Endothelial cell of umbilical vein (primary cell): ENCODE results near the gene GNAS. TPM values are rescaled to one million over a fixed set of nuclear protein-coding genes. Genes with fewer than 3 reads are reported as not detected.
A peak's percentile ranks its signal among the peaks of the same experiment; 100 is the strongest.

Experiments
- BruUV-seq: library from RNA; stranded (reverse); fragments of 400-500 nt; replicated peaks from 2 replicates; lab custom pipeline; 2021; lab: Mats Ljungman, UMichigan
- CTCF ChIA-PET: fragments of 300-600, 350-600 bp; sonication (Branson Sonifier 250); formaldehyde crosslinking; loops from one replicate; lab custom pipeline; 2021; ENCODE audit warnings: antibody characterized with exemption, inconsistent platforms; lab: Charles Lee
- POLR2A ChIA-PET: fragments of 300-600, 350-600 bp; sonication (Branson Sonifier 250); formaldehyde crosslinking; loops from one replicate; lab custom pipeline; 2021; ENCODE audit warnings: antibody characterized with exemption, inconsistent platforms; lab: Charles Lee
- DNase-seq: peaks from one replicate; pipeline ENCODE4 v3.0.0-alpha.2; 2011; ENCODE audit warnings: low read depth, low spot score
- FAIRE-seq: peaks from 2 replicates; lab custom pipeline; 2011; peaks lifted over from hg19 to GRCh38; lab: Jason Lieb, UNC
- H2AFZ ChIP-seq: 2 replicates; pipeline ENCODE4 v1.6.0; 2012; ENCODE audit warnings: low read depth, low read length, control low read depth, inconsistent platforms
- H3K27ac ChIP-seq: 2 replicates; pipeline ENCODE4 v1.5.1; 2011; ENCODE audit warnings: low read depth, mild to moderate bottlenecking, control low read depth, low read length, moderate library complexity; ENCODE audit not compliant: insufficient read depth
- H3K27me3 ChIP-seq, 2 experiments: 2 replicates each; pipeline versions ENCODE4 v1.6.0 to v1.6.1; 2011; ENCODE audit warnings: low read length in 2 of 2, mixed read lengths in 1 of 2; ENCODE audit not compliant: control insufficient read depth in 2 of 2, insufficient read depth in 2 of 2
- H3K36me3 ChIP-seq, 2 experiments: 2 replicates in 1 of 2; 3 replicates in 1 of 2; pipeline ENCODE4 v1.5.1; 2011; ENCODE audit warnings: low read length in 2 of 2, mild to moderate bottlenecking in 1 of 2, moderate library complexity in 1 of 2; ENCODE audit not compliant: control insufficient read depth in 2 of 2, insufficient read depth in 2 of 2; ENCODE audit errors: extremely low read depth in 1 of 2
- H3K4me1 ChIP-seq: 3 replicates; pipeline ENCODE4 v1.5.1; 2011; ENCODE audit warnings: mild to moderate bottlenecking, low read length; ENCODE audit not compliant: control insufficient read depth, insufficient read depth; ENCODE audit errors: extremely low read depth
- H3K4me2 ChIP-seq: 2 replicates; pipeline ENCODE4 v1.6.1; 2011; ENCODE audit warnings: low read length, control low read depth, mixed read lengths; ENCODE audit not compliant: insufficient read depth
- H3K4me3 ChIP-seq, 3 experiments: fragments of 200-600 bp in 1 of 3; sonication (generic), shearing (Covaris generic) in 1 of 3; replicated peaks in 1 of 3; 2 replicates each; pipeline ENCODE4 v1.5.1; 2011 to 2016; ENCODE audit warnings: control low read depth in 3 of 3, low read length in 3 of 3, mild to moderate bottlenecking in 2 of 3, inconsistent platforms in 1 of 3, low read depth in 1 of 3, moderate library complexity in 1 of 3; ENCODE audit not compliant: insufficient read depth in 1 of 3
- H3K79me2 ChIP-seq: 2 replicates; pipeline ENCODE4 v1.6.0; 2012; ENCODE audit warnings: low read length, inconsistent platforms; ENCODE audit not compliant: control insufficient read depth, insufficient read depth
- H3K9ac ChIP-seq: replicated peaks from 2 replicates; pipeline ENCODE3; 2011; ENCODE audit warnings: low read length, control low read depth; ENCODE audit not compliant: insufficient read depth; ENCODE audit errors: extremely low read depth
- H3K9me1 ChIP-seq: replicated peaks from 3 replicates; pipeline ENCODE4 v1.6.0; 2011; ENCODE audit warnings: mild to moderate bottlenecking, low read length; ENCODE audit not compliant: control insufficient read depth, insufficient read depth; ENCODE audit errors: extremely low read depth
- H3K9me3 ChIP-seq: replicated peaks from 2 replicates; pipeline ENCODE4 v1.5.1; 2012; ENCODE audit warnings: low read length, inconsistent platforms; ENCODE audit not compliant: control insufficient read depth, insufficient read depth
- H4K20me1 ChIP-seq: replicated peaks from 2 replicates; pipeline ENCODE3; 2011; ENCODE audit warnings: mild to moderate bottlenecking, low read length; ENCODE audit not compliant: control insufficient read depth, insufficient read depth; ENCODE audit errors: extremely low read depth
- EZH2 ChIP-seq: IDR thresholded peaks from 2 replicates; pipeline ENCODE4 v1.6.1; 2012; ENCODE audit warnings: borderline replicate concordance, low read depth, mild to moderate bottlenecking, moderate library complexity, low read length, inconsistent platforms; ENCODE audit not compliant: severe bottlenecking
- FOS ChIP-seq: IDR thresholded peaks from 2 replicates; pipeline ENCODE4 v1.6.1; 2011; ENCODE audit warnings: mild to moderate bottlenecking, low read length, moderate library complexity, borderline replicate concordance; ENCODE audit not compliant: insufficient read depth
- GATA2 ChIP-seq: IDR thresholded peaks from 2 replicates; pipeline ENCODE4 v1.7.0; 2011; ENCODE audit warnings: low read depth, mild to moderate bottlenecking, moderate library complexity, mixed read lengths, low read length; ENCODE audit not compliant: insufficient read length, insufficient read depth
- JUN ChIP-seq: IDR thresholded peaks from 2 replicates; pipeline ENCODE4 v1.6.1; 2011; ENCODE audit warnings: borderline replicate concordance, low read depth; ENCODE audit not compliant: insufficient read length, insufficient read depth
- MYC ChIP-seq: IDR thresholded peaks from one replicate; pipeline ENCODE4 v1.6.1; 2011; ENCODE audit warnings: mild to moderate bottlenecking, low read depth, low read length
- POLR2A ChIP-seq: IDR thresholded peaks from 2 replicates; pipeline ENCODE4 v1.6.1; 2012; ENCODE audit warnings: low read depth, mild to moderate bottlenecking, control low read depth, low read length
- POLR2AphosphoS5 ChIP-seq: IDR thresholded peaks from 2 replicates; pipeline ENCODE4 v1.6.1; 2012; ENCODE audit warnings: low read depth, mild to moderate bottlenecking, control low read depth, low read length, moderate library complexity; ENCODE audit not compliant: insufficient read depth
- dilution Hi-C: fragments of 300-500 bp; cut with MboI; formaldehyde crosslinking; loops from one replicate; pipeline ENCODE4 v1.15.0; 2019; ENCODE audit warnings: low sequenced_read_pairs; ENCODE audit not compliant: extremely low pct_ligation_motif_present
- intact Hi-C: fragments of 100-400 bp; cut with micrococcal nuclease; formaldehyde crosslinking; loops from one replicate; pipeline ENCODE4 v1.10.0; 2022
- polyA plus RNA-seq, 4 experiments: library from polyadenylated mRNA; depleted of rRNA in 3 of 4; stranded (reverse) in 3 of 4; unstranded in 1 of 4; fragments of >200 nt; gene quantifications; 2 replicates each; pipeline versions ENCODE4 v1.2.1 to v1.2.3, GENCODE V29; 2011 to 2012; ENCODE audit warnings: missing spikeins in 1 of 4
- total RNA-seq: library from RNA; stranded (reverse); gene quantifications from 2 replicates; pipeline ENCODE4 v1.2.3, GENCODE V29; 2021
- TF ChIP-seq, protein P1 (sequence below), 2 donors: IDR thresholded peaks; 1 replicate in 1 of 2; 2 replicates in 1 of 2; pipeline ENCODE4 v1.5.1; 2011; ENCODE audit warnings: low read length in 2 of 2, mild to moderate bottlenecking in 2 of 2, moderate library complexity in 2 of 2, control low read depth in 1 of 2, inconsistent platforms in 1 of 2, low read depth in 1 of 2; ENCODE audit not compliant: insufficient read depth in 1 of 2; ENCODE audit errors: extremely low read depth in 1 of 2
- TF ChIP-seq, protein P2 (sequence below): IDR thresholded peaks from 2 replicates; pipeline ENCODE4 v1.6.1; 2011; ENCODE audit not compliant: insufficient read depth, insufficient read length

GNAS gene
- total and polyA plus RNA-seq, 2 donors (not counting 3 experiments of a cell fraction or from before 2014, with no cell fraction given) = 1,141 to 1,882 TPM

DNA sequence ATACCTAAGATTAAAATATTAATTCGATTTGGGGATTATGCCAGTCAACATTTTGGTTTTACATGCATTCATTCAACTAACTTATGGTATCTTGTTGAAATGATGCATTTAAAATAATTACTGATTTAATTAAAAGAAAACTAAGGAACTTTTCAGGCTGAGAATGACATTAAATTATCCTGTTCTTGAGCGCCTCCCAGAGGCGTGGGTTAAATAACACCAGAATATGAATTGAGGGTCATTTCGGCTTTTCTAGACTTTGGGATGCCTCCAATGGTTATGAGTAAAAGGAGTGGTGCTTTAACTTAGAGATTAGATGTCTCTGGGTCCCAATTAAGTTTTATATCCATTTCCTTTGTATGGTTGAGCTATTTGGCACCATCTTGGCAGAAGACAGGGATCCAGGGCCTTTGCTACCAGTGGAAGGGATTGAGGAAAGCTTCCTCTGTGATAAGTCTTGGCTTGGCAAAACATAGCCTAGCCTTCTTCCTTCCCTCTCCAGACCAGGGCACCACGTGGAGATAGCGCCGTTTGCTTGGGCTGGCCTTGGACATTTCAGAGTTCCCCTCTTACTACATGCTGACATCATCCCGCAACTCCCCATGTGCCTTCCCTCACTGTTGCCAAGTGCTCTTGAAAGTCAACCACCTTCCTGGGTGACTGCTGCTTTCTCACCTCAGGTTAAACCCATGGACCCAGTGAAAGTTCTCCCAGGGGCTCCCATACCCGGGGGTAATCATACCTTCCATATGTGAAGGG, 28.7 kb downstream of the GNAS start:
- dilution Hi-C loops = no loop called here
- Histone ChIP-seq H3K9ac (no peak overlapping the region), H3K4me2 (no peak overlapping the region), H3K4me3 (no peak overlapping the region), H3K9me1 (no peaks in the 10 kb centered on the region), H3K4me1 (no peaks in the 10 kb centered on the region), H2AFZ (no peak overlapping the region), H3K36me3 (no peaks in the 10 kb centered on the region), H3K27ac (no peak overlapping the region), H3K9me3 (no peaks in the 10 kb centered on the region), H3K79me2 (no peaks in the 10 kb centered on the region), H3K27me3 (peaks cover 4 to 15% of the 10 kb centered on the region in 2 experiments), H4K20me1 (no peaks in the 10 kb centered on the region)
- BruUV-seq = no TSS peak
- no peak for DNase-seq
- FAIRE-seq = no peak
- intact Hi-C loops = loop anchor here (1.0 kb wide), 1 partner anchor 11 kb away; no protein-coding TSS in a partner anchor
- POLR2A ChIA-PET = no interaction called here
- TF ChIP-seq, protein P1, sequence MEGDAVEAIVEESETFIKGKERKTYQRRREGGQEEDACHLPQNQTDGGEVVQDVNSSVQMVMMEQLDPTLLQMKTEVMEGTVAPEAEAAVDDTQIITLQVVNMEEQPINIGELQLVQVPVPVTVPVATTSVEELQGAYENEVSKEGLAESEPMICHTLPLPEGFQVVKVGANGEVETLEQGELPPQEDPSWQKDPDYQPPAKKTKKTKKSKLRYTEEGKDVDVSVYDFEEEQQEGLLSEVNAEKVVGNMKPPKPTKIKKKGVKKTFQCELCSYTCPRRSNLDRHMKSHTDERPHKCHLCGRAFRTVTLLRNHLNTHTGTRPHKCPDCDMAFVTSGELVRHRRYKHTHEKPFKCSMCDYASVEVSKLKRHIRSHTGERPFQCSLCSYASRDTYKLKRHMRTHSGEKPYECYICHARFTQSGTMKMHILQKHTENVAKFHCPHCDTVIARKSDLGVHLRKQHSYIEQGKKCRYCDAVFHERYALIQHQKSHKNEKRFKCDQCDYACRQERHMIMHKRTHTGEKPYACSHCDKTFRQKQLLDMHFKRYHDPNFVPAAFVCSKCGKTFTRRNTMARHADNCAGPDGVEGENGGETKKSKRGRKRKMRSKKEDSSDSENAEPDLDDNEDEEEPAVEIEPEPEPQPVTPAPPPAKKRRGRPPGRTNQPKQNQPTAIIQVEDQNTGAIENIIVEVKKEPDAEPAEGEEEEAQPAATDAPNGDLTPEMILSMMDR (IDR thresholded peaks at IDR 0.05; ENCODE audit: extremely low read depth in 1 of 2, insufficient read depth in 1 of 2, low read depth in 1 of 2, low read length in 2 of 2) = peak in 1 of 2 donors; percentile 6
- no peak for TF ChIP-seq GATA2
- CTCF ChIA-PET = interaction anchor here (1.0 to 3.0 kb wide), 3 partner anchors 11 to 400 kb away, joined by 4 to 18 read pairs (median 5); no protein-coding TSS in a partner anchor

DNA sequence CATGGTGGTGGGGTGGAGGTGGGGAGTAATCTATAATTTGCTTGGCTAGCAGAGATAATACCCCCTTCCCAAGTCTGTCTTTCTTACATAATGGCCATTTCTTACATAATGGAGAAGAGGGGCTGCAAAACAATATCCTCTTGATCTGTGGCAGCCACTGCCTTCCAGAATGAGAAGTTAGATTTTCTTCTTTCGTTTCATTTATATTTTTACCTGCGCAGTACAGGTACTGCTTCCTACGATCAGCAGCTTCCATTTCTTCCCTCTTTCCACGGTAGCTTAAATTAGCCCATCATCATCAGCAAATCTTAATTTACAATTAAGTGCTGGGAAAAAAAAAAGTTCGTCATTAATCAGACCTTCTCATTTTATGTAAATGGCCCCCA, 30.2 kb downstream of the GNAS start:
- H3K4me1 ChIP-seq = no peaks in the 10 kb centered on the region
- no peak overlapping the region for H3K4me2 ChIP-seq
- no TSS peak for BruUV-seq
- no peaks in the 10 kb centered on the region for H3K79me2 ChIP-seq
- no peaks in the 10 kb centered on the region for H4K20me1 ChIP-seq
- H3K9ac ChIP-seq = no peak overlapping the region
- no peak overlapping the region for H2AFZ ChIP-seq
- no peaks in the 10 kb centered on the region for H3K9me3 ChIP-seq
- no peaks in the 10 kb centered on the region for H3K36me3 ChIP-seq
- H3K27me3 ChIP-seq = peaks cover 4 to 15% of the 10 kb centered on the region in 2 experiments
- H3K4me3 ChIP-seq = no peak overlapping the region
- ChIA-PET POLR2A (no interaction called here), CTCF (interaction anchor here (2.2 to 3.0 kb wide), 2 partner anchors 13 to 17 kb away, joined by 5 to 14 read pairs; no protein-coding TSS in a partner anchor)
- dilution Hi-C loops = no loop called here
- no peak for DNase-seq
- no peak for FAIRE-seq
- no peak overlapping the region for H3K27ac ChIP-seq
- TF ChIP-seq MYC (no peak), JUN (no peak), POLR2A (no peak), EZH2 (no peak), POLR2AphosphoS5 (no peak), FOS (no peak), GATA2 (no peak)
- TF ChIP-seq, protein P2, sequence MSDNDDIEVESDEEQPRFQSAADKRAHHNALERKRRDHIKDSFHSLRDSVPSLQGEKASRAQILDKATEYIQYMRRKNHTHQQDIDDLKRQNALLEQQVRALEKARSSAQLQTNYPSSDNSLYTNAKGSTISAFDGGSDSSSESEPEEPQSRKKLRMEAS = no peak
- TF ChIP-seq, protein P1 (IDR thresholded peaks at IDR 0.05; ENCODE audit: extremely low read depth in 1 of 2, insufficient read depth in 1 of 2, low read depth in 1 of 2, low read length in 2 of 2) = no peak
- H3K9me1 ChIP-seq = no peaks in the 10 kb centered on the region
- intact Hi-C loops = no loop called here
